GM18858 (cell line): ENCODE measurements around the gene MYO3B.

Source experiments
- ATAC-seq: cut with Tn5 transposase; IDR thresholded peaks from one replicate; pipeline ENCODE4 v1.9.1; 2021; ENCODE audit not compliant: unreplicated experiment

Gene MYO3B

DNA sequence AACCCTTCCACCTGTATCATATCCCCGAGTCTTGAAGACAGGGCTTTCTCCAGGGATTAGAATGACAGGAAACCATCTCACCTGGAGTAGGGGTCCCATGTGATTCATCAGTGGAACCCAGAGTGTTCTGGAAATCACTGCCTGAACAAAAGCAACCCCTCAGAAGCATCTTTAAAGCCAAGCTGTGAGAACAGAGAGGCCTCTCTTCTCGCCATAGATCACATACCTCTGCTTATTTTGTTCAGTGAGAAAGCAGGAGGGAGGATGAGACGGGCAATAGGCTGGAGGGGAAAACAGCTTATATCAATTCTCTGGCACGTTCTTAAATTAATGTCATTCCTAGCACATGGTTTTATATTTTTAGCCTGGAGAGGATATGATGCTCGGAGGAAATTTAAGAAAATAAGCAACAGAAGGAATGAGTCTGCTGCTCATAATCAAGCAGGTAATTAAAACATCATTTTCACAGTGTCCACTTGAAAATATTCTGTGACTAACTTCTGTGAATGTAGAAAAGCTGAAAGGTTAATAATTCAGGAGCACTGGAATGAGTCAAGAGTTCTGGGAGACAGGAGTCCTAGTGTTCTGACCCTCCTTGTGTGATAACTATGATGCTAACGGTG, 323.6 kb downstream of the MYO3B start:
- ATAC-seq, result no peak

DNA sequence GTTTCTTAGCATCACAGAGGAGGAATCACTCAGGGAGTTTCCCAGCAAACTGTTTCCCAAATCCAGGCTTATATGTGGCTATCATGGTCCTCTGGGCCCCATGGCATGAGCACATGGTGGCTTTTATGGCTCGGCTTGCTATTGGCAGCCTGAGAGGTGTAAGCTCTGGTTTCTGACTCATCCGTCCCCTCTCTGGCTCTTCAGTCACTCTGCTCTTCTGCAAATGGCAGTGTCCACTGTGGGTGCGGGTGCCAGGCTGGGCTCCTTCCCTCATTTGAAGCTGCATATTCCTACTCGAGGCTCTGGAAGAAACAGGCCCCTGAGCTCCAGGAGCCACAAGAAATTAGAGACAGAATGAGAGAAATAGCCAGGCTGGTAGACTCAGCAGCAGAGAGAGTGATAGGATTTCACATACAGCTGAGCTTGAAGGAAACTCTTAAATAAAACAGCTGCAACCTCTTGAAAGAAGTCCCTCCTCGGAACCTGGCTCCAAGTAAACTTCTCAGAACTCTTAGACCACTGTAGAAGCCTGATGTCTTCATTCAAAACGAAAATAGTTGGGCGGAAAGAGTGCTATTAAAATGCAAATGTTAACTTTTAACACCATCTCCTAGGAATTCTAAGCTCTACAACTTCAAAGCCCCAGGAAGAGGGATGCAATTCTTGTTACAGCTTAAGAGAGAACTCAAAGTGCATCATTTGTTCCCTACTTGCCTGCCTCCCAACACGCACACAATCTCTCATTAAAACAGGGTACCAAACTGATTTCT, 324.6 kb downstream of the MYO3B start:
- ATAC-seq, result no peak

DNA sequence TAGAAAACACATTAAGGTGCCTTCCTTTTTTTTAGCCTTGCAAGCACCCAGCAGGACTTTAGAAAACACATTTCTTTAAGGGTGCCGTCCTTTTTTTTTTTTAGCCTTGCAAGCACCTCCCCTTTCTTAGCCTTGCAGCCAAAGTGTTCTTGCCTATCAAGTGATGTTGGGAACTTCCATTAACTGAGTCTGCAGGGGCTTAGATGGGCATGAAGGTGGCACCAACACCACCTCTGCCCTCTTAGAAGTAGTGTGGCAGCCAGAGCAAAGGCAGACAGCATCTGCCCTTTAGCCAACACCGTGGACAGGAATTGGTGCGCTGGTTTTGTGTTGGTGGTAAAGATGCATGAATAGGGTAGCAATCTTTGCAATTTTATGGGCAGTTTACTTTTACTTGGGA, 325.6 kb downstream of the MYO3B start:
- no peak for ATAC-seq

DNA sequence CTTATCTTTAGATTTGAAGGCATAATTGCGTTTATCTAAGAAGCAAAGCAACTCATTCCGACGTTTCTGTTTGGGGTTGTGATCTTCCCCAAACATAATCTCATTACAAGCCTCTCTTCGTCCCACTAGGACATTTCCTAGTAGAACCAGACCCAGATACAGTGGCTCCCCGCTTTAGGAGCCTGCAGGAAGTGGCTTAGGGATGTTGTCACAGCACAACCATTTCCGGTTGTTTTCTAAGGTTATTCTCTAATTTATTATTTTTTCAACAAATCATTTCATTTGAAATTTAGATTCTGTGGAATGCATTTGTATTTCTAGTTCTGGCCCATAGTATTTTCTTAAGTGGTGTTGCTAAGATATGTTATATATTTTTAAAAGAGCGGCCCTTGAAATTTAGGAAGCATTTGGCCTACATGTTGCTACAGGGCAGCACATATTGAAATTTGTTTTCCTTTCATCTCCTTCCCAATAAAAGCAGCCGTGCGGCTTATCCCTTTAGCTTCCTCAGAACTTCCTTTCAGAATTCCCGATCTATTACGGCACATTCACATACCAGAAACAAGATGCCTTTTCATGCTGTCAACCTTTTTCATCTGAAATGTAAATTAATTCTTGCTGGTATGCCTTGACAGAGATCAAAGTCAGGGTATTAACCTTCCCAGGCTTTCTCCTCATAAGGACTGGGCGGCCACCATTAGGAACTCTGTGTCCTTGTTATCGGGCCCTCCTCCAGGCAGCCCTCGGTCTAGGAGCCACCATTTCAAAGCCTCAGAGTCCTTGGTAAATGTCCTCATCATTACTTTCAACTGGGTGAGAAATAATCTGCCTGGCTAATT, 326.2 kb downstream of the MYO3B start:
- no peak for ATAC-seq

DNA sequence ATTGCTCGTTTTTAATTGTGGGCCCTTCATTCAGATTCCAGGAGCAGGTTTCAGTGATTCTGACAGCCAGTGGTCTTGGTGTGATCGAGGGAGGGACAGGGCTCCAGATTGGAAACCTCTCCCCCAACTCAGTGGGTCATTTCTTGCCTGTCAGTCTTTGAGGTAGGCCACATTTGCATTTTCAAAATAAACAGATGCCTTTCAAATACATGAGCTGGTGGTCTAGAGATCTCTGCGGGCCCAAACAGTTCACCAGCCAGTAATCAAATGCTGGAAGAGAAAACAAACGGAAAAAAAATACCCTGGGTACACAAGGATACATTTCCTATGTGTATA, 326.8 kb downstream of the MYO3B start:
- no peak for ATAC-seq

DNA sequence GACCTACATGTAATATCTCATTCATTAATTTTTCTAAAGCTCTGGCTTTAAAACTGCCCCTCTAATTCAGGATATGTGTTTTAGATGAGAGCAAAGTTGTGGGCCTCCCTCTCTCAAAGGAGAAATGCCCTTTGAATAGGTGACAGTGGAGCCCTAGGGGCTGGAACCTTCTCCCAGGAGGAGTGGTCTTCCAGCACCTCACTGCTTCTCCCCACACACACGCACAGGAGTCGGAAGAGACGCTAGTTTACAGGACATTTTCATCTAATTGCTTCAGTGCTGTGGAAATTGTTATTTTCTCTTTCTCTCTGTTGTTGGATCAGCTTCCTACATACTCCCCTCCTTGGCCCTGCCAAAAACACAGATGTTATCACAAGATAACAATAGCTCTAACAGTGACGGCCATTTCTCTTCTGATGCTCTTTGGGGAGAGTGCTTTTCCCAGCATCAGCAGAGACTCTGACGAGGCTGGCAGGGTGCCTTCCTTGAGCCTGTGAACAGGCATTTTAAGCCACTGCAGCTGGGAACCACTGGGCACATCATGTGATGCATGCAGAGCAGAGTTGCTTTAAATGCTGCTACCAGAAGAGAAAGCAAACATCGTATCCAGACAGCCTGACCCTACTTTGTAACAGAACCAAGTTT, 327.8 kb downstream of the MYO3B start:
- ATAC-seq, result no peak

DNA sequence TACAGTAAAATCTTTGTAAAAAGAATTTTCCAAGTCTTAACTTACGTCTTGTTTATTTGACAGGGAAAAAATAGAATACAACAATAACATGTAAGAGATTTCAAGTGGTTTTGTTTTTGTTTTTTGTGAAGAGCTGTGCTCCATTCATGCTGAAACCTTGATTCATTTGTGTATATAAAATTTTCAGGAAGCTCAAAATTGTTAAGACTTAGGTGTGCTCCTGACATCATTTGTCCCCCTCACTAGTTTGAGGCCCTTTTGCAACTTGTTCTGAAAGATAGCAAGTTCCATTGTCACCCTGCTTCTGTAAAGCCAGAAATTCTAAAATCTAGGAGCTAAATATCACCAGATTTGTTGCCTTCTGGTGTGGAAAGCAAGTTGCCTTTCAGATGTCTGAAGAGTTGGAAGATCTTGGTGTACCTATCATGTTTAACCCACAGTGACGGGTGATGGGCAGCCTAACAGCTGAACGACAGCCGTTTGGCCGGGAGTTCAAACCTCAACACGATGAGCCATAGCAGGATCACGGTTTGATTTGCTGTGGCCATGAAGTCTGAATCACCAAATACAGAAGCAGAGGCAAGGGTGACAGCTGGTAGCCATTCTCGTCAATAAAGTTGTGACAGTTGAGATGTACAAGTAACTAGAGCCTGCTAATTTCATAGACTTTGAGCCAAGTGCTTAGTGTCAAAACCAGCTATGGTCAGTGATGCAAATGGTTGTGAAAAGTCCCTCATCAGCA, 331.7 kb downstream of the MYO3B start:
- ATAC-seq, result no peak

DNA sequence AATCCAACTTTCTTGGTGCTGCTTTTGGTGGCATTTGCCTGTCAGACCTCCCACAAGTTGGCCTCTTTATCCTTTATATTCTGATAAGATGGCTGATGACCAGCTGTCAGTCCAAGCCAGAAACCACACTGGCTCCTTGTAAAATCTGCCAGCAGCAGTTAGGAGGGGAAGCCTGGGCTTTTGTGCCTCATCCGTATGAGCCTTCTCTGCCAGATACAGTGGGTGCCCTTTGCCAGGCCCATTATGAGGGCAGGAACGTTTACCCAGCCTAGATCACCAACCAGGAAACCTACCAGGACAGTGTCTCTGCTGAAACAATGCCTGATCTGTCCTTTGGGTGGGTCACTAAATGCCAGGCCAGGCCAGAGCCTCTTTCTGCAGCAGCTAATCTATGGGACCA, 334.3 kb downstream of the MYO3B start:
- no peak for ATAC-seq

DNA sequence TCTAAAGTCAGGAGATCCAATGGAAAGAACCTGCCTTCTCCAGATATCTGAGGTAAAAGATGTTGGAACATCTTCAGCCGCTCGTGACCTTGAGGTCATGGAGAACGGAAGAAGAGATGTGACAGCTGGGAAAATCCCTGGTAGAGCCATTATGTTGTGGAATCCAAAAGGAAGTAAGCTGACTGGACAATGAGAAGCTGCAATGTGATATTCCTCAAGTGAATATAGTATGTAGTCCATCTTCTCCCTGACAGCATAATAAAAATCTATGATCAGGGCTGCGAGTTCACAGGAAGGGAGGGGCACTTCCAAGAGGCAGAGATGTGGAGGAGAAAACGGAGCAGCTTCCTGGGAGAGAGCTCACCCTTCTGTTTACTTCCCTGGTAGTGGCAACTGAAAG, 336.2 kb downstream of the MYO3B start:
- ATAC-seq, result no peak

DNA sequence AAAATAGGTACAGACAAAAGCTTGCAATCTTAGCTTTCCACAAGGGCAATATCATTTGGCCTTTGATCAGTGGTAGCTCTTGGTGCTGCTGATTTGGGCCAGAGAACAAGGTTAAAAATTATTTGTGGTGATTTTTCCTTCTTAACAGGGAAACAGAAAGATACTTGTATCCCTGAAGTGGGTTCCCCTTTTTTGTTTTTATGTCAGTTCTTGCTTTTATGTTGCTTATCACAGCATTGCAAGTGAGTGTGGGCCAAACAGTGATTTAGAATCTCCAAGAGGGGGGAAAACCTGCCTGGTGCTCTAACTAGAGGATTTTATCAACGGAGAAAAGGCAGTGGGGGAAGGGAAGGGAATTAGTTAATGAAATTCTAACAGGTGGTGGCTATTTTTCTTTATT, 339.6 kb downstream of the MYO3B start:
- no peak for ATAC-seq

DNA sequence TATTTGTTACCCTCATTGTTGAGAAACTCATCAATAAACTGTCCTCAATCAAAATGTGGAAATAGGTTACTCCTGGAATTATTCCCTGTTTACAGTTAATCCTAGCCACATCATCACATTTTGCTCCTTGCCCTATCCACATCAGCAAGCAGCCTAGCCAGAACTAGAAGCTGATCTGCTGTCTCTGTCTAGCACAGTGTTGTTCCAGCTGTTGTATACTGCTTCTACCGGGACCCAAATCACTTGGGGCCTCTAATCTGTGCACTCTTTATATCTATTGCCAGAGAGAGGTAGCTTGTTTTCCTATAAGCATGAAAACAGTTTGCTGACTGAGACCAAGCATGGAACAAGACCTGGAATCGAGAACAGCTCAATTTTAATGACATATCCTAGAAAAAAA, 341.0 kb downstream of the MYO3B start:
- ATAC-seq, result no peak

DNA sequence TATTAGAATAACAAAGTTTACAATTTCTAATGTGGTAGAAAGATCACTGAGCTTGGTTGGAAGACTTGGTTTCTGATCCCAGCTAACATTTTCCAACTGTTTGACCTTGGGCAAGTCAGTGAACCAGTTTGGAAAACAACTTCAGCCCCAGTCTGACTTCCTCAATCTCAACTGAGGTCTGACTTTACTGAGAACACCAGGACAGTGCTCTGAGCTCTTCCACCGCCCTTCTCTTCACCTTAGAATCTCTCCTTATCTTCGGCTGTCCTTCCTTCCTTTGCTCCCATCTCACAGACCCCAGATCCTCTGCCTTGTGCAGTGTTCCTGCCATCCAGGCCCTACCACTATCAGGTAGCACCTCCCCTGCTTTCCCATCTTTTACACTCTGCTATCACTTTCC, 343.4 kb downstream of the MYO3B start:
- ATAC-seq, result no peak

DNA sequence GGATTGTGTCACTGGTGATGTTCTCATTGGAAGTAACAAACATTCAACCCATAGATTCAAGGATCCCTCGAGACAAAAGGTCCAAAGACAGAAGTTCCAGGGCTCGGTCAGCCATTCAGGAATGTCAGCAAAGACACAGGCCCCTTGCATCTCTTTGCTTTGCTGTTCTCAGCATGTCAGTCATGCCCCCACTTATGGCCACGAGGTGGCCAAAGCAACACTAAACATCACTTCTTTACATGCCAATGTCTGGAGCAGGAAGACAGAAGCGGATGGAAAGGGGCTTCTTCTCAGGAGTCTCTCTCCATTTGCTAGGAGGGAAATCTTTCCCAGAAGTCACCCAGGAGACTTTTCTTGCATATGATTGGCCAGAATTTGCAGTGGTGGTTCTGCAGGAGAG, 345.6 kb downstream of the MYO3B start:
- no peak for ATAC-seq

DNA sequence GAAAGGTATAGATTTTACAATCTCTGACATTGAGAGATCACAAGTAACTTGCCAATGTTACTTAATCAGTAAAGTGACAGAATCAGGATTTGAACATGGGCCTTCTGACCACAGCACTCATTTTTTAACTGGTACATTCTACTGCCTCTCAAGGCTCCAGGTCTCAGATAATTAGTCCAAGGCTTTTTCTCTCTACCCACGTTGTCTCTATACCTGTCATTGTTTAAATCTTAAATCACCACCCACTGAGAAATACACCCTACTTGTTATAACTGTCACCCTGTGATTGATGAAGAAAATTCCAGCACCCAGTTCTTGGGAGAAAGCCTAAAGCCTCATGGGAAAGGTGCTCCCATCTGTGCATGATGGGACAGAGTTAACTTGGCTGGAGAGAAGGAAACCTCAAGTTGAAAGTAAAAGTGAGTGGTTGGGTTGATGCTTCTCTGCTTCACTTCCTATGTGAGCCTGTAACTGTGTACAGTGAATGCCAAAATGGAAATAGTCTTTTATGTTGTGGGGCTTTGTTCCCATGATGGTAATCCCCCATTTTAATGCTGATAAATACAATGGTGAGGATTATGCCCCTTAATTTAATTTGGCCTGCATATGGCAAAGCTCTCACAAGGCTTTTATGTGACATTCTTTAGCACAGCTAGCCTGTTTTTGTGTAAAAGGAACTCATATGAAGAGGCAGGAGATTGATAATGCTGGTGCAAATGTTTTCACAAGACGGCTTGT, 347.1 kb downstream of the MYO3B start:
- ATAC-seq, result peak; percentile 65

DNA sequence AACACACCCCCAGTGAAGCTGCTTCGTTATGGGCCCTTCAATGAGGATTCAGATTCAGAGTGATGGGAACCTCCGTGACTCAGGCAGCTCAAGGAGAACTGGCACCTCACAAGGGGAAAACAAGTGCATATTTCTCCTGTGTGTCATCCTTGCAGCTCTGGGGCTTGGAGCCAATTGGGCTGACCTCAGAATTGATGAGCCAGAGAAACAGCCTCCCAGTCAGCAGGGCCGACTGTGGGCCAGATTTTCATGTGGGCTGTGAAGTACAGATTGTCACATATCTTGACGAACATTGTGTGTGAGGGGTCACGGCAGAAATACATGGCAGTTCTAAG, 347.6 kb downstream of the MYO3B start:
- ATAC-seq, result no peak

DNA sequence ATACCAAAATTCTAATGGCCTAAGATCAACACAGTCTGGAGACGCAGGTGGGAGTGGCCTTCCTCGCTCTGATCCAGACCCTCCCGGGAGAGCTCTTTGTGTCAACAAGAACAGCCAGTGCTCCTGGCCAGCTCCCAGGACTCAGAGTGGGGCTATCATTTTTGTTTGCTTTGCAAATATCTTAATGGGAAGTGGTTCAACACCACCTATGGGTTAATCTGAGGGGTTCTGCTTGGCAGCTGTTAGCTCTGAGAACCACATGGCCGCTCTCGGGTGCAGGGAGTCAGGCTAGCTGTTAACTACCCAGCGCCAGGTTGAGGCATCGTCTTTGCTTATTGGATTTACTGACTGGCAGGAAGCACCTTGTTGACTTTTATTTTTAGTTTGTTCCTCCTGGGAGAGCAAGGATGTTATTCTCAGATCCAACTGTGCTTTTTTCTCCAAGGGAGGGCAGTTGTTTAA, 352.4 kb downstream of the MYO3B start:
- ATAC-seq, result no peak

DNA sequence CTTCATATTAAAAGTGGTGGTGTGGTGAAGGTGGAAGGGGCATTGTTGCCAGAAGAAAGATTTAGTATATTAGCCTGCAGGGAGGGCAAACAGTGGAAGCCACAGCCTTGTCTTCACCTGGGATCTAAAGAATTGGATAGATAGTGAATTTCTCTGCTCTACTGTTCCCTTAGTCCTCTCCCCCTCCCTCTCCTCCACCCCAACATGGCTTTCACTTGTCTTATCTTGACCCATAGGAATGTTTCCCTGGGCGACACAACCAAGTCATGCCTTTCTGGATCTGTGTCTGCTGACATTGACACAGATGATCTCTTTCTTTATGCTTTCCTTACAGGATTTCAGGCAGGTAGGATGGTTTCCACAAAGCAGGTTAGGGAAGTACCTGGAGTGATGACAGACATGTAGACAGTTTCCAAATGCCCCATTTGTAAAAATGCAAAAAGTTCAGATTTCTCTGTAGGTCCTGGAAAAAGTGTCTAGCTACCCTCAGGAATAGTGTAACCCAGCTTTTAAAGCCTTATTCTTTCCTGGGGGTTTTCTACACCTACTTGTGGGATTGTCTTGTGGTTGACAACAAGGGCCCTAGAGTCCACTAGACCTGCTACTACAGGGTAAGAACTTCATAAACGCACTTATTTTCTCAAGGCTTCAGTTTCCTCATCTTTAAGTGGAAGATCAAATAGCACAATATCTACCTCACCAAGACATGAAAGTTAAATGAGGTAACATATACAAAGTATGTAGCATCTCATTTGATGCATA, 353.0 kb downstream of the MYO3B start:
- no peak for ATAC-seq

DNA sequence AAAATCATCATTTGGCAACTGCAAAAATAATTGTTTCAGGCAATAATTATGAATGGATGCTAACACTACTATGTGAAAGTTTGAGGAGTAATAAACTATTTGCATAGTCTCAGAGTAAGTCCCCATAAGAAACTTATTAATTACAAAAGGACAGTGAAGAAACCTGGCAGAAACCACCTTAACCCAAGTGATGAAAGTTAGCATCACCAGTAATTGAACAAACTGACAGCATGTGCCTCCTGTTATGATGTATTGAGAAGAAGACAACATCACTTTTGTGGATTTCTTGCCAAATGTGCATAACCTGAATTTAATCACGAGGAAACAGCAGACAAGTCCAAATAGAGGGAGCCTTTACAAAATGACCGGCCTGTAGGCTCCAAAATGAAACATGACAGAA, 353.9 kb downstream of the MYO3B start:
- no peak for ATAC-seq

DNA sequence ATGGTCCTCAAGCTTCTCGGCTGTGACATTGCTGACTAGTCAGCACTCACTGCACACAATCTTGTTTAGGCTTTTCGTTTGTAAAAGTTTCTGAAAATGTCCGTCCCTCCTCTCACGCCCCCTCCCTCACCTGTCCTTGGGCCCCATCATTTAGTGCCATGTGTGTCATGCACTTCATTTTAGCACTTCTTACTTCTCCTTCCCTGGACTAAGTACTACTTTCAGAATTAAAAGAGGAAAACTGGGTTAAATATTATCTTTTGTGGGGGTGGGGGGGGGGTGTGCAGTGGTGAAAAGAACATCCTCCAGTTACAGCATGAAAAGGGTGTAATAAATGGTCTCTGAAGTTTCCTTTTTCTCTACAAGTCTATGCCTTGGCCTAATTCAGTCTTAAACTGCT, 355.2 kb downstream of the MYO3B start:
- ATAC-seq, result no peak

DNA sequence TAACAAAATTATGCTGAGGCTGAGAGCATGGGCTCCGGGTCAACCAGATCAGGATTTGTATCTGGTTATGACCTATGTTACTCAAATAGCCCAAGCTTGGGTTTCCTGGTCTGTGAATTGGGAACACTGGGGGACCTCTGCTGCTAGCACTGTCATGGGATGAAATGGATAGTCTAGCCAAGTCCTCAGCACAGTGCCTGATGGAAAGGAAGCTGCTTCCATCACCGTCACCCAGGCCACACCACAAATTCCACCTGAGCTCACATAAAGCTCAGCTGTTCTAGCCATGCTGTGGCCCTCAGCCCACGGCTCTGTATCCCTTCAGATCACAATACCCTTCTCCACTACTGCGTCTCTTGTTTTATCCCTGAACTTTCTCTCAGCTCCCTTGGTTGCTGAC, 357.6 kb downstream of the MYO3B start:
- ATAC-seq, result no peak
